ENCODE data around the gene VSIR. TPM values are rescaled to one million over a fixed set of nuclear protein-coding genes. Genes with fewer than 3 reads are reported as not detected.

The VSIR gene
- total and polyA plus RNA-seq, 9 of the 15 experiments (the other 6 are each of a cell fraction or from before 2014, with no cell fraction given) = 0.14 to 20.5 (median 9.3) TPM

- peak; percentile 75 for TF ChIP-seq ZNF175 (CRISPR knock-in tag; IDR thresholded peaks at IDR 0.05; ENCODE audit: low read depth)
- TF ChIP-seq SRF (CRISPR knock-in tag; IDR thresholded peaks at IDR 0.05) = peak in 1 of 2 experiments; percentile 62; a peak in 1 of 4 replicates
- TF ChIP-seq, protein P1, sequence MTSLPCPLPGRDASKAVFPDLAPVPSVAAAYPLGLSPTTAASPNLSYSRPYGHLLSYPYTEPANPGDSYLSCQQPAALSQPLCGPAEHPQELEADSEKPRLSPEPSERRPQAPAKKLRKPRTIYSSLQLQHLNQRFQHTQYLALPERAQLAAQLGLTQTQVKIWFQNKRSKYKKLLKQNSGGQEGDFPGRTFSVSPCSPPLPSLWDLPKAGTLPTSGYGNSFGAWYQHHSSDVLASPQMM (CRISPR knock-in tag; IDR thresholded peaks at IDR 0.05) = no peak
- TF ChIP-seq, protein P2, sequence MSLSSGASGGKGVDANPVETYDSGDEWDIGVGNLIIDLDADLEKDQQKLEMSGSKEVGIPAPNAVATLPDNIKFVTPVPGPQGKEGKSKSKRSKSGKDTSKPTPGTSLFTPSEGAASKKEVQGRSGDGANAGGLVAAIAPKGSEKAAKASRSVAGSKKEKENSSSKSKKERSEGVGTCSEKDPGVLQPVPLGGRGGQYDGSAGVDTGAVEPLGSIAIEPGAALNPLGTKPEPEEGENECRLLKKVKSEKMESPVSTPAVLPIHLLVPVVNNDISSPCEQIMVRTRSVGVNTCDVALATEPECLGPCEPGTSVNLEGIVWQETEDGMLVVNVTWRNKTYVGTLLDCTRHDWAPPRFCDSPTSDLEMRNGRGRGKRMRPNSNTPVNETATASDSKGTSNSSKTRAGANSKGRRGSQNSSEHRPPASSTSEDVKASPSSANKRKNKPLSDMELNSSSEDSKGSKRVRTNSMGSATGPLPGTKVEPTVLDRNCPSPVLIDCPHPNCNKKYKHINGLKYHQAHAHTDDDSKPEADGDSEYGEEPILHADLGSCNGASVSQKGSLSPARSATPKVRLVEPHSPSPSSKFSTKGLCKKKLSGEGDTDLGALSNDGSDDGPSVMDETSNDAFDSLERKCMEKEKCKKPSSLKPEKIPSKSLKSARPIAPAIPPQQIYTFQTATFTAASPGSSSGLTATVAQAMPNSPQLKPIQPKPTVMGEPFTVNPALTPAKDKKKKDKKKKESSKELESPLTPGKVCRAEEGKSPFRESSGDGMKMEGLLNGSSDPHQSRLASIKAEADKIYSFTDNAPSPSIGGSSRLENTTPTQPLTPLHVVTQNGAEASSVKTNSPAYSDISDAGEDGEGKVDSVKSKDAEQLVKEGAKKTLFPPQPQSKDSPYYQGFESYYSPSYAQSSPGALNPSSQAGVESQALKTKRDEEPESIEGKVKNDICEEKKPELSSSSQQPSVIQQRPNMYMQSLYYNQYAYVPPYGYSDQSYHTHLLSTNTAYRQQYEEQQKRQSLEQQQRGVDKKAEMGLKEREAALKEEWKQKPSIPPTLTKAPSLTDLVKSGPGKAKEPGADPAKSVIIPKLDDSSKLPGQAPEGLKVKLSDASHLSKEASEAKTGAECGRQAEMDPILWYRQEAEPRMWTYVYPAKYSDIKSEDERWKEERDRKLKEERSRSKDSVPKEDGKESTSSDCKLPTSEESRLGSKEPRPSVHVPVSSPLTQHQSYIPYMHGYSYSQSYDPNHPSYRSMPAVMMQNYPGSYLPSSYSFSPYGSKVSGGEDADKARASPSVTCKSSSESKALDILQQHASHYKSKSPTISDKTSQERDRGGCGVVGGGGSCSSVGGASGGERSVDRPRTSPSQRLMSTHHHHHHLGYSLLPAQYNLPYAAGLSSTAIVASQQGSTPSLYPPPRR (CRISPR knock-in tag; IDR thresholded peaks at IDR 0.05; ENCODE audit: borderline replicate concordance) = peak; percentile 73; the same call in 1 of the 2 replicates
- TF ChIP-seq ZNF644 (tag; IDR thresholded peaks at IDR 0.05; ENCODE audit: low read depth) = peak; percentile 84
- peak; percentile 77 for TF ChIP-seq CXXC5 (CRISPR knock-in tag; IDR thresholded peaks at IDR 0.05)
- TF ChIP-seq NR2C1 (IDR thresholded peaks at IDR 0.05) = no peak
- peak; percentile 32; the same call in 1 of the 2 replicates for TF ChIP-seq NR2C1 (tag; IDR thresholded peaks at IDR 0.05)
- TF ChIP-seq ZC3H11A (IDR thresholded peaks at IDR 0.05; ENCODE audit: low read depth, low read length) = no peak
- no peak for TF ChIP-seq NCOA2 (IDR thresholded peaks at IDR 0.05; ENCODE audit: partially characterized antibody in 2 of 2)
- TF ChIP-seq ZBTB17 (CRISPR knock-in tag; IDR thresholded peaks at IDR 0.05) = 0 out of 2 replicates have a peak, but pooled peaks have one; percentile 26
- peak; percentile 79 for TF ChIP-seq SMAD4 (CRISPR knock-in tag; conservative IDR thresholded peaks at IDR 0.05)
- TF ChIP-seq TEAD1 (CRISPR knock-in tag; IDR thresholded peaks at IDR 0.05) = 0 out of 4 replicates have a peak, but pooled peaks of 1 of the 2 experiments have one; percentile 64
These were observed 21.9 kb upstream of the VSIR start (continued) for GRCh38 chr10:71795248-71795647.
